Gastrocnemius medialis (tissue), 4 donors: ENCODE results near the gene RNASEL. TPM values are rescaled to one million over a fixed set of nuclear protein-coding genes. Genes with fewer than 3 reads are reported as not detected.

ENCODE experiments used
- ATAC-seq, 2 donors: fragments of 150-250 bp; one replicate each; pipeline ENCODE4 v1.9.1; 2016
- DNase-seq, 2 donors: peaks; one replicate each; pipeline ENCODE4 v3.0.0-alpha.2; 2019
- H3K27ac ChIP-seq, 4 donors: fragments of 200-600 bp; sonication (generic); 1 replicate in 1 of 4; 2 replicates in 3 of 4; pipeline ENCODE4 v1.5.1; 2016 to 2018; ENCODE audit warnings: mild to moderate bottlenecking in 2 of 4, moderate library complexity in 1 of 4
- H3K27me3 ChIP-seq, 3 donors: fragments of 200-600 bp; sonication (generic) in 2 of 3; 1 replicate in 1 of 3; 2 replicates in 2 of 3; pipeline versions ENCODE4 v1.5.1 to v1.6.0; 2016 to 2019; ENCODE audit warnings: mild to moderate bottlenecking in 1 of 3, moderate library complexity in 1 of 3
- H3K36me3 ChIP-seq, 2 donors: fragments of 200-600 bp; sonication (generic) in 1 of 2; one replicate each; pipeline ENCODE4 v1.5.1; 2017 to 2018
- H3K4me1 ChIP-seq, 2 donors: fragments of 200-600 bp; sonication (generic) in 1 of 2; one replicate each; pipeline ENCODE4 v1.5.1; 2016 to 2017; ENCODE audit warnings: mild to moderate bottlenecking in 2 of 2
- H3K4me3 ChIP-seq, 4 donors: fragments of 200-600 bp; sonication (generic) in 3 of 4; 1 replicate in 1 of 4; 2 replicates in 3 of 4; pipeline ENCODE4 v1.5.1; 2016 to 2019; ENCODE audit warnings: mild to moderate bottlenecking in 2 of 4
- H3K9me3 ChIP-seq, 3 donors: fragments of 200-600 bp; sonication (generic) in 2 of 3; 1 replicate in 1 of 3; 2 replicates in 2 of 3; pipeline ENCODE4 v1.5.1; 2016 to 2019
- CTCF ChIP-seq, 5 experiments: fragments of 450-650 bp in 3 of 5; fragments of 200-600 bp in 2 of 5; sonication (generic) in 2 of 5; IDR thresholded peaks in 4 of 5; conservative IDR thresholded peaks in 1 of 5; 1 replicate in 4 of 5; 2 replicates in 1 of 5; pipeline ENCODE4 v1.5.1; 2016 to 2019; ENCODE audit warnings: antibody characterized with exemption in 5 of 5, mild to moderate bottlenecking in 3 of 5, moderate library complexity in 3 of 5
- POLR2A ChIP-seq, 2 donors: fragments of 450-650 bp; IDR thresholded peaks; one replicate each; pipeline ENCODE4 v1.6.1; 2017; ENCODE audit warnings: antibody characterized with exemption in 2 of 2, mild to moderate bottlenecking in 2 of 2, moderate library complexity in 2 of 2
- in situ Hi-C, 4 donors: fragments of 200-750 bp; cut with MboI; loops; one replicate each; pipeline versions ENCODE4 v1.15.0 to v1.8.0; 2017; ENCODE audit warnings: low sequenced_read_pairs in 4 of 4
- intact Hi-C: fragments of 100-400 bp; cut with DNase I; formaldehyde crosslinking; loops from one replicate; pipeline ENCODE4 v1.15.1; 2023; ENCODE audit warnings: low total_unique reads
- total RNA-seq, 4 donors: library from RNA; depleted of rRNA; stranded (reverse); fragments of >200 nt; gene quantifications; one replicate each; pipeline versions ENCODE4 v1.1.0 to v1.2.3, GENCODE V29; 2016

RNASEL gene
- total RNA-seq, 4 donors from 2014 or later = 0.51 to 4.4 (median 2.4) TPM

GRCh38 chr1:182601416-182601786 lies 12.3 kb upstream of the RNASEL start:
- intact Hi-C loops = loop anchor here (1.0 to 10.0 kb wide), 5 partner anchors 181 to 1033 kb away; partner anchors contain the start of genes ARPC5 and DHX9

GRCh38 chr1:182600745-182601415 lies 11.8 kb upstream of the RNASEL start:
- no peak for DNase-seq
- peaks cover 22 to 23% of the 10 kb centered on the region in 2 donors for H3K4me1 ChIP-seq
- peak overlapping the region in 1 of 4 donors; percentile 66 for H3K27ac ChIP-seq
- no peak for ATAC-seq
- no peak for TF ChIP-seq POLR2A (IDR thresholded peaks at IDR 0.05)
- TF ChIP-seq CTCF (IDR thresholded peaks at IDR 0.05 in 4 of 5, conservative IDR thresholded peaks at IDR 0.05 in 1 of 5) = no peak
- H3K9me3 ChIP-seq = no peaks in the 10 kb centered on the region
- H3K27me3 ChIP-seq = no peaks in the 10 kb centered on the region
- in situ Hi-C loops (no loop called here), intact Hi-C loops (loop anchor here (1.0 to 10.0 kb wide), 5 partner anchors 181 to 1034 kb away; partner anchors contain the start of genes ARPC5 and DHX9)
- H3K4me3 ChIP-seq = no peak overlapping the region
- H3K36me3 ChIP-seq = no peaks in the 10 kb centered on the region

More at GRCh38 chr1:182601416-182601786, 12.3 kb upstream of the RNASEL start:
- Histone ChIP-seq H3K27ac (peak overlapping the region; percentile 4 to 66 (median 52)), H3K4me1 (peaks cover 22% of the 10 kb centered on the region in 2 donors), H3K27me3 (no peaks in the 10 kb centered on the region), H3K9me3 (no peaks in the 10 kb centered on the region), H3K36me3 (no peaks in the 10 kb centered on the region), H3K4me3 (no peak overlapping the region)
- in situ Hi-C loops = no loop called here
- ATAC-seq (peak; percentile 51 to 67), DNase-seq (peak; percentile 54 to 65)
- TF ChIP-seq POLR2A (IDR thresholded peaks at IDR 0.05) = no peak
- TF ChIP-seq CTCF (IDR thresholded peaks at IDR 0.05 in 4 of 5, conservative IDR thresholded peaks at IDR 0.05 in 1 of 5) = peak; percentile 80 to 94 (median 92)

GRCh38 chr1:182600036-182600713 lies 11.1 kb upstream of the RNASEL start:
- in situ Hi-C loops = no loop called here
- Histone ChIP-seq H3K9me3 (no peaks in the 10 kb centered on the region), H3K4me1 (peaks cover 22 to 26% of the 10 kb centered on the region in 2 donors), H3K36me3 (no peaks in the 10 kb centered on the region), H3K27ac (no peak overlapping the region), H3K27me3 (no peaks in the 10 kb centered on the region), H3K4me3 (no peak overlapping the region)
- intact Hi-C loops = loop anchor here (5.0 to 10.0 kb wide), 4 partner anchors 237 to 1035 kb away; partner anchors contain the start of genes ARPC5 and DHX9
- DNase-seq = no peak
- TF ChIP-seq POLR2A (IDR thresholded peaks at IDR 0.05) = no peak
- TF ChIP-seq CTCF (IDR thresholded peaks at IDR 0.05 in 4 of 5, conservative IDR thresholded peaks at IDR 0.05 in 1 of 5) = no peak
- no peak for ATAC-seq

GRCh38 chr1:182599339-182599738 lies 10.3 kb upstream of the RNASEL start:
- in situ Hi-C loops (loop anchor here (5.0 to 25.0 kb wide), 4 partner anchors 183 to 515 kb away; partner anchors contain the start of gene NPL (in 2 of the 4)), intact Hi-C loops (no loop called here)
- H3K27ac ChIP-seq = peak overlapping the region in 1 of 4 donors; percentile 18
- no peaks in the 10 kb centered on the region for H3K27me3 ChIP-seq
- TF ChIP-seq POLR2A (IDR thresholded peaks at IDR 0.05) = no peak
- TF ChIP-seq CTCF (IDR thresholded peaks at IDR 0.05 in 4 of 5, conservative IDR thresholded peaks at IDR 0.05 in 1 of 5) = peak in 1 of 5 experiments; percentile 31
- peaks cover 16 to 20% of the 10 kb centered on the region in 2 donors for H3K4me1 ChIP-seq
- no peaks in the 10 kb centered on the region for H3K9me3 ChIP-seq
- H3K36me3 ChIP-seq = no peaks in the 10 kb centered on the region
- H3K4me3 ChIP-seq = no peak overlapping the region
- ATAC-seq (no peak), DNase-seq (no peak)
